Measurements from ENCODE around the gene NLRX1. TPM values are rescaled to one million over a fixed set of nuclear protein-coding genes. Genes with fewer than 3 reads are reported as not detected.
"Not testable (repeated sequence)": the region's sequence is repeated elsewhere in the genome, so short reads cannot be mapped to it uniquely, and the experiment has no call there.

NLRX1 gene
- total RNA-seq, 3 donors from 2014 or later (not counting 1 experiment from before 2014, with no cell fraction given): 12.4 to 16.4 (median 13.8) TPM

DNA sequence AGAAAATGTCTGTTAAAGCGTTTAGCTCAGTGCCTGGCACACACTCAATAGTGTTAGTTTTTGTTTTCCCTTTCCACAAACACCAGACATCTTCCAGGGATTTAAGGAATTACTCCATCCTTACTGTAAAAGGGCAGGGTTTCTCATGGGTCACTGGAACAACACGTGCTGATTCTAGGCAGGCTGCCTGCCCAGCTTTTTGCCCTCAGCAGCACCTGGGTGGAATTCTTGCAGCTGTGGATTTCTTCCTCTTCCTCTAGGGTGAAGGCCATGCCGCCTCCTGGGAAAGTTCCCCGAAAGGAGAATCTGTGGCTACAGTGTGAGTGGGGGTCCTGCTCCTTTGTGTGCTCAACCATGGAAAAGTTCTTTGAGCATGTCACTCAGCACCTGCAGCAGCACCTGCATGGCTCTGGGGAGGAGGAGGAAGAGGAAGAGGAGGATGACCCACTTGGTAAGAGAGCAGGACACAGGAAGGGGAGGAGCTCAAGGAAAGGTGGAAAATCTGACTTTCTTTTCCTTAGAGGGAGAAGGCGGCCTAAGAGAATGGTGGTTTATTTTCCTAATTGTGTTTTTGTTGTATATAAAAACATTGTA, 41.8 kb upstream of the NLRX1 start:
- DNase-seq (no peak), ATAC-seq (no peak)
- peaks cover 34% of the 10 kb centered on the region for H3K36me3 ChIP-seq (ENCODE audit: control insufficient read depth, insufficient read depth, low read length)
- peaks cover 16 to 22% of the 10 kb centered on the region in 2 donors for H3K4me1 Mint-ChIP-seq
- H3K9me3 Mint-ChIP-seq: no peaks in the 10 kb centered on the region
- H3K27me3 ChIP-seq (ENCODE audit: control insufficient read depth, insufficient read depth, low read length): no peaks in the 10 kb centered on the region
- 85% methylated on average over 4 of the region's 5 CpGs for WGBS (ENCODE audit: insufficient coverage)
- H3K27ac Mint-ChIP-seq: no peak overlapping the region
- H3K36me3 Mint-ChIP-seq: peaks cover 6% of the 10 kb centered on the region
- no peaks in the 10 kb centered on the region for H3K27me3 Mint-ChIP-seq (ENCODE audit: low read depth in 2 of 2)
- H3K27ac ChIP-seq (ENCODE audit: low read length): no peak overlapping the region
- H3K4me1 ChIP-seq (ENCODE audit: control insufficient read depth, insufficient read depth, low read length): peaks cover 11% of the 10 kb centered on the region
- intact Hi-C loops (cut with micrococcal nuclease): no loop called here
- no peak overlapping the region for H3K4me3 ChIP-seq (ENCODE audit: low read length)
- TF ChIP-seq, protein P1, sequence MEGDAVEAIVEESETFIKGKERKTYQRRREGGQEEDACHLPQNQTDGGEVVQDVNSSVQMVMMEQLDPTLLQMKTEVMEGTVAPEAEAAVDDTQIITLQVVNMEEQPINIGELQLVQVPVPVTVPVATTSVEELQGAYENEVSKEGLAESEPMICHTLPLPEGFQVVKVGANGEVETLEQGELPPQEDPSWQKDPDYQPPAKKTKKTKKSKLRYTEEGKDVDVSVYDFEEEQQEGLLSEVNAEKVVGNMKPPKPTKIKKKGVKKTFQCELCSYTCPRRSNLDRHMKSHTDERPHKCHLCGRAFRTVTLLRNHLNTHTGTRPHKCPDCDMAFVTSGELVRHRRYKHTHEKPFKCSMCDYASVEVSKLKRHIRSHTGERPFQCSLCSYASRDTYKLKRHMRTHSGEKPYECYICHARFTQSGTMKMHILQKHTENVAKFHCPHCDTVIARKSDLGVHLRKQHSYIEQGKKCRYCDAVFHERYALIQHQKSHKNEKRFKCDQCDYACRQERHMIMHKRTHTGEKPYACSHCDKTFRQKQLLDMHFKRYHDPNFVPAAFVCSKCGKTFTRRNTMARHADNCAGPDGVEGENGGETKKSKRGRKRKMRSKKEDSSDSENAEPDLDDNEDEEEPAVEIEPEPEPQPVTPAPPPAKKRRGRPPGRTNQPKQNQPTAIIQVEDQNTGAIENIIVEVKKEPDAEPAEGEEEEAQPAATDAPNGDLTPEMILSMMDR (IDR thresholded peaks at IDR 0.05): no peak
- H3K4me3 Mint-ChIP-seq: no peak overlapping the region
- H3K9me3 ChIP-seq (ENCODE audit: control insufficient read depth, insufficient read depth, low read length): no peaks in the 10 kb centered on the region

DNA sequence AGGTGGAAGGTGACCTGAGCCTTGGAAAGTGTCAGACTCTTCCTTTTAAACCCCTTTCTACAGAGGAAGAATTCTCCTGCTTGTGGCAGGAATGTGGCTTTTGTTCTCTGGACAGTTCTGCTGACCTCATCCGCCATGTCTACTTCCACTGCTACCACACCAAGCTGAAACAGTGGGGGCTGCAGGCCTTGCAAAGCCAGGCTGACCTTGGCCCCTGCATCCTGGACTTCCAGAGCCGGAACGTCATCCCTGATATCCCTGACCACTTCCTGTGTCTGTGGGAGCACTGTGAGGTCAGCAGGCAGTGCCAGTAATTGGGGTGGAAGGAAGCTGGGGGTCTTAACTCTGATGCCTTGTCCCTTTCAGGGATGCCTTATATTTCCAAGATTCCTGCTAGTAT, 37.9 kb upstream of the NLRX1 start:
- WGBS (ENCODE audit: insufficient coverage): 71% methylated on average over 3 of the region's 3 CpGs

DNA sequence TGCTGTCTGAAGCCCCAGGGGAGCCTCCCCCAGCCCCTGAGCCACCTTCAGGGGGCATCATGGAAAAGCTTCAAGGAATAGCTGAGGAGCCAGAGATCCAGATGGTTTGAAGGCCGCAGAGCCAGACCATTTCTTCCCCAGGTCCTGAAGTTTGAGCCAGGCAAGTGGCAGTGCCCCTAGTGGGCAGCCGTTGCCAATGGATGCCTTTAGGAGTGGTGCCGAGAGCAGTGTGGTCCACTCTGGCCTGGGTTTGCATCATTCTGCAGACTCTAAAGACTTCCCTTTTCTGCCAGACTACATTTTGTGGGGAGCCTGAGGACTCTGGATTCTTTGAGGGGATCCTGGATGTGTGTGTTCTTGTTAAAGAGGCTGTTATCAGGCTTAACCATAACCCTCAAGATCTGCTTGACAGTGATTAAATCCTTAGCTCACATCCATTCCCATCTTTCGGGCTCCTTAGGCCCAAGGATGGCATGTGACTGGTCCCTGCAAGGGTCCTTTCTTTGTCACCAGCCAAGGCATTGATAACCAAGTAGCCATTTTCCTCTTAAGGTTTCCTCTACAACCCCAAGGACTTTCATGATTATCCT, 34.0 kb upstream of the NLRX1 start:
- WGBS (ENCODE audit: insufficient coverage): 89% methylated on average over 4 of the region's 4 CpGs
- Mint-ChIP-seq H3K4me1 (peaks cover 6% of the 10 kb centered on the region in 2 donors), H3K4me3 (no peak overlapping the region), H3K9me3 (no peaks in the 10 kb centered on the region), H3K27me3 (ENCODE audit: low read depth in 2 of 2) (peaks cover 0 to 5% of the 10 kb centered on the region in 2 donors), H3K36me3 (peaks cover 15% of the 10 kb centered on the region), H3K27ac (no peak overlapping the region)
- TF ChIP-seq, protein P1 (IDR thresholded peaks at IDR 0.05): peak; percentile 31
- Histone ChIP-seq H3K27ac (ENCODE audit: low read length) (no peak overlapping the region), H3K36me3 (ENCODE audit: control insufficient read depth, insufficient read depth, low read length) (peaks cover 47% of the 10 kb centered on the region), H3K9me3 (ENCODE audit: control insufficient read depth, insufficient read depth, low read length) (no peaks in the 10 kb centered on the region), H3K4me3 (ENCODE audit: low read length) (no peak overlapping the region), H3K27me3 (ENCODE audit: control insufficient read depth, insufficient read depth, low read length) (no peaks in the 10 kb centered on the region), H3K4me1 (ENCODE audit: control insufficient read depth, insufficient read depth, low read length) (no peaks in the 10 kb centered on the region)
- ATAC-seq (peak in 2 of 3 donors; percentile 36 to 49), DNase-seq (peak in 1 of 2 donors; percentile 34)
- intact Hi-C loops (cut with micrococcal nuclease): no loop called here

More for the DNA sequence above, 37.9 kb upstream of the NLRX1 start:
- Histone ChIP-seq H3K27me3 (ENCODE audit: control insufficient read depth, insufficient read depth, low read length) (no peaks in the 10 kb centered on the region), H3K27ac (ENCODE audit: low read length) (no peak overlapping the region), H3K9me3 (ENCODE audit: control insufficient read depth, insufficient read depth, low read length) (no peaks in the 10 kb centered on the region), H3K4me3 (ENCODE audit: low read length) (no peak overlapping the region), H3K36me3 (ENCODE audit: control insufficient read depth, insufficient read depth, low read length) (peaks cover 59% of the 10 kb centered on the region), H3K4me1 (ENCODE audit: control insufficient read depth, insufficient read depth, low read length) (no peaks in the 10 kb centered on the region)
- no peaks in the 10 kb centered on the region for H3K27me3 Mint-ChIP-seq (ENCODE audit: low read depth in 2 of 2)
- H3K9me3 Mint-ChIP-seq: no peaks in the 10 kb centered on the region
- intact Hi-C loops (cut with micrococcal nuclease): no loop called here
- peaks cover 15% of the 10 kb centered on the region for H3K36me3 Mint-ChIP-seq
- no peak overlapping the region for H3K27ac Mint-ChIP-seq
- TF ChIP-seq, protein P1 (IDR thresholded peaks at IDR 0.05): no peak
- peaks cover 6 to 12% of the 10 kb centered on the region in 2 donors for H3K4me1 Mint-ChIP-seq
- no peak for ATAC-seq
- no peak overlapping the region for H3K4me3 Mint-ChIP-seq
- no peak for DNase-seq

GRCh38 chr11:119139276-119139675, 29.2 kb upstream of the NLRX1 start:
- DNase-seq; H3K9me3 ChIP-seq (ENCODE audit: control insufficient read depth, insufficient read depth, low read length); intact Hi-C loops (cut with micrococcal nuclease); H3K27me3 ChIP-seq (ENCODE audit: control insufficient read depth, insufficient read depth, low read length); H3K4me1 Mint-ChIP-seq; H3K36me3 Mint-ChIP-seq; H3K4me1 ChIP-seq (ENCODE audit: control insufficient read depth, insufficient read depth, low read length); ATAC-seq; H3K27ac ChIP-seq (ENCODE audit: low read length); H3K27ac Mint-ChIP-seq; H3K4me3 Mint-ChIP-seq; H3K36me3 ChIP-seq (ENCODE audit: control insufficient read depth, insufficient read depth, low read length); H3K9me3 Mint-ChIP-seq; H3K4me3 ChIP-seq (ENCODE audit: low read length): not testable (repeated sequence)
- 91% methylated on average over 9 of the region's 10 CpGs for WGBS (ENCODE audit: insufficient coverage)
- H3K27me3 Mint-ChIP-seq (ENCODE audit: low read depth in 2 of 2): peaks cover 11 to 14% of the 10 kb centered on the region in 2 donors
